NCI-H146 treated with DMSO at 0.1 percent for 48 hours (cell line): ENCODE data around the gene PDZD2.
"Not testable (repeated sequence)": the region's sequence is repeated elsewhere in the genome, so short reads cannot be mapped to it uniquely, and the experiment has no call there.

Experiments used
- DNase-seq: peaks from one replicate; lab custom pipeline; 2025; ENCODE audit not compliant: unreplicated experiment; lab: John Stamatoyannopoulos, UW

PDZD2 gene

DNA sequence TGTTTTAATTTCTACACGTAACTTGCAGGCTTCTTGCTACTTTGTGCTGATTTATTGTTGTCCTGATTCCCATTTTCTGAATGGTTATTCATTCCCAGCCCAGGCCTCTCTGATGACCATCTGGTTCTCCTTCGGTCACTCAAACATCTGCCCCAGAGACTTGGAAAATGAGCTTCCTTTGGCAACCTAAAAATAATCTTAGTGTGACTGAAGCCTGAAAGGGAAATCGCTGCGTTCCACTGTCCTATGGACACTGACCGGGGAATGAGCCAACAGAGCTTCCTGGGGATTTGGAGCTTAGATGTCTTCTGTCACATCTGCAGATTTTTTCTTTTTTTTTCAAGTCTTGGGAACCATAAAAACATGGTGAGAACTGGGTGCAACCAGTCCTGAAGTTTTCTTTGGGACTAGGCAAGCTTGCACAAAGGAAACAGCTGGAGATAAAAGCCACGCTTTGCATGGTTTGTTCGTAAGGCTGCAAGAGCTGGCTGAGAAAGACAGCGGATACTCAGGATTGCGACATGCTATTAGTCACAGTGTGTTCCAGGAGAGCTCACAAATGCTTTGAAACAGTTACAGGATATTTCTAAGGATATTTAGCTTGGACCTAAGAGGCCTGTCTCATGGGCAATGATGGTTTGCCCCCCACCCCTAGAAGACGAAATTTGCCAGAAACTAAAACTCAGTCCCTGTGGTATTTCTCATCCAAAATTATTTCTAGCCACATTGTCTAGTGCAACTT, 389.0 kb downstream of the PDZD2 start:
- no peak for DNase-seq

GRCh38 chr5:32029261-32029660, 390.3 kb downstream of the PDZD2 start:
- no peak for DNase-seq

- no peak for DNase-seq
These were observed 390.9 kb downstream of the PDZD2 start for GRCh38 chr5:32029781-32030180.

DNA sequence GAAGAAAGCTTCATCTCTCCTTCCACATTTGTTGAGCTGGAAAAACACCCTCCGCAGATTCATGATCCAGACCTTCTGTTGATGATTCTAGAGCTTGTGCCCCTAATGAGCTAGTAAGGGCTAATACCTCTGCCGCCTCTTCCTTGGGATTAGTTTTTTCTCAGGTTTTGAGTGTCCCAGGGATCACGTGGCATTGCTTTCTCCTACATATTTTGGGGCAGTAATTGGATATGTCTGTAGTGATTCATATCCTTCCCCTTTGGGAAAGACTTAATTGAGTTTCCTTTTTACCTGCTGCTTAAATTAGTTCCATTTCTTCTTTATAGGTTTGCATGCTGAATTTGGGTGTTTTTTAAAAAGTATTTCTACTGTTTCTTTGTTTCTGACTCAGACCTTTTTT, 391.3 kb downstream of the PDZD2 start:
- DNase-seq: no peak

GRCh38 chr5:32030686-32031085, 391.8 kb downstream of the PDZD2 start:
- no peak for DNase-seq

DNA sequence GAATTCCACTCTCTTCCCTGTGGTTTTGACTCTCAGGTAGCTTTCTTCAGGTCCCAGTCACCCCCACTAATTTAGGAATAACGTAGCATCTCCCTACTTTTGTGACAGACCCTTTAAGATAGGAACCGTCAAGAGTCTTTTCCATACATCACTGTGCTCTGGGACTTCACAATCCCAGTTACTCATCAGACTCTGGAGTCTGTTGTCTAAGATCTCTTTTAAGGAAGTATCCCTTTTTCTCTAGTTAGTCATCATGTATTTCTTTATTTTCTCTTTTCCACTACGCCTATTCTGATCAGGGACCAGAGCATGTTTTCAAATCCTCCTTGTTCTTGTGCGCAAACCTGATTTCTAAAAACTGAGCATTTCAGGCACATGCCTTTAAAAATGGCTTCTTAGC, 392.2 kb downstream of the PDZD2 start:
- DNase-seq: no peak

GRCh38 chr5:32038523-32038922, 399.6 kb downstream of the PDZD2 start:
- DNase-seq: no peak

GRCh38 chr5:32039133-32039532, 400.2 kb downstream of the PDZD2 start:
- DNase-seq: not testable (repeated sequence)

DNA sequence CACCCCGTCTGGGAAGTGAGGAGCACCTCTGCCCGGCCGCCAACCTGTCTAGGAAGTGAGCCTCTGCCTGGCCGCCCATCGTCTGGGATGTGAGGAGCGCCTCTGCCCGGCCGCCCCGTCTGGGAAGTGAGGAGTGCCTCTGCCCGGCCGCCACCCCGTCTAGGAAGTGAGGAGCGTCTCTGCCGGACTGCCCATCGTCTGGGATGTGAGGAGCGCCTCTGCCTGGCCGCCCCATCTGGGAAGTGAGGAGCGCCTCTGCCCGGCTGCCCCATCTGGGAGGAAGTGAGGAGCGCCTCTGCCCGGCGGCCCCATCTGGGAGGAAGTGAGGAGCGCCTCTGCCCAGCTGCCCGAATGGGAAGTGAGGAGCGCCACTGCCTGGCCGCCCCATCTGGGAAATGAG, 400.7 kb downstream of the PDZD2 start:
- DNase-seq: not testable (repeated sequence)

DNA sequence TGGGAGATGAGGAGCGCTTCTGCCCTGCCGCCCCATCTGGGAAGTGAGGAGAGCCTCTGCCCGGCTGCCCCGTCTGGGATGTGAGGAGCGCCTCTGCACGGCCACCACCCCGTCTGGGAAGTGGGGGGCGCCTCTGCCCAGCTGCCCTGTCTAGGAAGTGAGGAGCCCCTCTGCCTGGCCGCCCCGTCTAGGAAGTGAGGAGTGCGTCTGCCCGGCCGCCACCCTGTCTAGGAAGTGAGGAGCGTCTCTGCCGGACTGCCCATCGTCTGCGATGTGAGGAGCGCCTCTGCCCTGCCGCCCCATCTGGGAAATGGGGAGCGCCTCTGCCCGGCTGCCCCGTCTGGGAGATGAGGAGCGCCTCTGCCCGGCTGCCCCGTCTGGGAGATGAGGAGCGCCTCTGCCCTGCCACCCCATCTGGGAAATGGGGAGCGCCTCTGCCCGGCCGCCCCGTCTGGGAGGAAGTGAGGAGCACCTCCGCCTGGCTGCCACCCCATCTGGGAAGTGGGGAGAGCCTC, 401.3 kb downstream of the PDZD2 start:
- DNase-seq: not testable (repeated sequence)

DNA sequence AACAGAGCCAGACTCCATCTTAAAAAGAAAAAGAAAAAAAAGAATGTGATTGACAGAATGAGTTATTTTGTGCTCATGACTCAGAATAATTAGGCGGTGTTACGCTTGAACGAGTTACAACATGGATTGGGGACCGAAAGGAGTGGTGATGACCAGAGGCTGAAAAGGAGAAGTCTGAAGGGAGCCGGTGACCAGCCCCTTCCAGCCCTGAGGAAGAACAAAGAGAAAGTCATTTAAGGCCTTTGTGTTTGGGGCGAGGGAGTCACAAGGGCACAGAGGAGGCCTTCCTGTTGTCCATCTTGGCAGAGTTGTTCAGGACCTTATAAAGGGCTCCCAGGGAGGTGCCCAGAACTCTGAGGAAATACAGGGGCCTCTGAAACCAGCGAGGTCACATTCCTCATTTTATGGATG, 403.6 kb downstream of the PDZD2 start:
- no peak for DNase-seq

GRCh38 chr5:32043105-32043504, 404.2 kb downstream of the PDZD2 start:
- DNase-seq: no peak

GRCh38 chr5:32044434-32044833, 405.5 kb downstream of the PDZD2 start:
- no peak for DNase-seq

DNA sequence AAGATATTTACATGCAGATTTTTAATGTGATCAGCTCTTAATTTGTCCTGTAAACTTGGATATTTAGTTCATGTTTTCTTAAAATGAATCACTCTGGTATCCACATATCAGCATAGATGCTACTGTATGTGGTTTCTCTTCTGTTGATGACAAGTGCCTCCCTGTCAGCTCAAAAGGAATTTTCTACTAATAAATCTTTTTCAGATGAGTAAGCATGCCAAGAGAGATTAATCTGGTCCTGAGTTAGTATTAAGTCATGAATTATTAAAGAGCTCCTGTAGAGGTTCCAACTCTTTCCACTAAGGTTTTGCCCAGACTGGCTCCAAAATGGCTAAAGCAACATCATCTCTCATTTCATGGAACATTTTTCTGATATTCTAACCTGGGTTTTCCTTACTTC, 406.0 kb downstream of the PDZD2 start:
- no peak for DNase-seq

GRCh38 chr5:32047056-32047455, 408.1 kb downstream of the PDZD2 start:
- no peak for DNase-seq

- DNase-seq: no peak
These were observed 412.9 kb downstream of the PDZD2 start for GRCh38 chr5:32051796-32052195.

DNA sequence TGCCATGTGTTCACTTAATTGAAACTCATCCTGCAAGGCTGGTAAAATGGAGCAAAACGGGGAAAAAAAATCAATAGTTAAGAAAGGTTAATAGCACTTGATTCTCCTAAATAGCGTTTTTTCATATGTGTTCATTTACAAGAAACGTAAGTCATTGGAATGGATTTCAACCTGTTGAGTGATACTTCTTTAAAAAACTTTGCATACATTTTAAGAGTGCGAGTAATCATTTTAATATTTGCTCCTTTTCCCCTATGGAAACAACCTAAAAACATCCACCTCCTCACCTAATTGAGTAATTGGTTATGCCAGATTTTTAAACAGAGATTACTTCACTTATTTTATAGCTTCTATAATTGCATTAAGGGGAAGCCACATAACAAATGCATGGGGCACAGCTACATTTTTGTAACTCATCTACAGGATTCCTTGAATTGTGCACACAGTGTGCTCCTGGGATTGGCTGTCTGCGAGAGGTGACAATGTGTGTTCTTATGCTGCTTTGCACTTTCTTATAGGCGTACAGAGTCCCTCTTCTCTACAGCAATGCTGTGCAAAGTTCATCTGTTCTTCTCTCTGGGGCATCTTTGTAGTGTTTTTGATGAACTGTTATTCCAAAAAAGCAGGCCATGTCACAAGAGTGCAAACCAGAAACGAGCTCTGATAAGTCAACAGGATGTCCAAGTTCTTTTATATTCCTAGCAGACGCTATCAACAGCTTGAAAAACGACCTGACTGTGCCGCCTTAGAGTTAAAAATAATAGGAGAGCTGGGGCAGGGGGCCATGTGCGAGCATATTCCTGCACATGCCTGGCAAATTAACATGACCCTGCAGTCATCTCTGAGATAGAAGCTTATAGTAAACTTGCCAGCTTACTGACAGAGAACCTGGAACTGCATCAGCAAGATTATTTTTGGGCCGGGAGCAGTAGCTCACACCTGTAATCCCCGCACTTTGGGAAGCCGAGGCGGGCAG, 417.2 kb downstream of the PDZD2 start:
- DNase-seq: no peak

DNA sequence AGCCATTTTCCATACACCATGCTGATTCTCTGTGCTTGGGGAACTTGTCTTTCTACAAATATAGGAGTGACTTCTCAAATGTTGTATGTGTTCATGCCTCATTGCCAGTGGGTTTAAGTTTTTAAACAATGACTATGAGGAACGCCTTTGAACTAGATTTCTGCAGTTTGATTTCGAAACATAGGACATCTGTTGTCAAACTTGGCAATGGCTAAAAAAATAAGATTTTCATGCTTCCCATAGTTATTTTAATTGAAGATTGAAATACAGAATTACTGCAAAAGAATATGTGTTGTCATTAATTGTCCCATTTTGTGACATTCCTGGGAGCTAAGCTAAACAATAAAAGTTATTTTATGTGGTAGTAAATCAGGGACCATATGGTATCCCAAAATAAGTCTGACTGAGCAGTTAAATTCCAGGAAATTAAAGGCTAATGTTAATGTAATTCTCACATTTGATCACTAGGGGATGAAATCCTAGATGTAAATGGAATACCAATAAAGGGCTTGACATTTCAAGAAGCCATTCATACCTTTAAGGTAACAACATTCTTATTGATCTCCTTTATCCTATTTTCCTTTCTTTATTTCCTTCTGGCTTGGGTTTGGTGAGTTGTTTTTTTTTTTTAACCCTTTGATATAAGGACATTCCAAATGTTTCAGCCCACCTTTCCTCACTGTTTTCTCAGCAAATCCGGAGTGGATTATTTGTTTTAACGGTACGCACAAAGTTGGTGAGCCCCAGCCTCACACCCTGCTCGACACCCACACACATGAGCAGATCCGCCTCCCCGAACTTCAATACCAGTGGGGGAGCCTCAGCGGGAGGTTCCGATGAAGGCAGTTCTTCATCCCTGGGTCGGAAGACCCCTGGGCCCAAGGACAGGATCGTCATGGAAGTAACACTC, 418.5 kb downstream of the PDZD2 start:
- no peak for DNase-seq

GRCh38 chr5:32058101-32058500, 419.2 kb downstream of the PDZD2 start:
- DNase-seq: no peak

DNA sequence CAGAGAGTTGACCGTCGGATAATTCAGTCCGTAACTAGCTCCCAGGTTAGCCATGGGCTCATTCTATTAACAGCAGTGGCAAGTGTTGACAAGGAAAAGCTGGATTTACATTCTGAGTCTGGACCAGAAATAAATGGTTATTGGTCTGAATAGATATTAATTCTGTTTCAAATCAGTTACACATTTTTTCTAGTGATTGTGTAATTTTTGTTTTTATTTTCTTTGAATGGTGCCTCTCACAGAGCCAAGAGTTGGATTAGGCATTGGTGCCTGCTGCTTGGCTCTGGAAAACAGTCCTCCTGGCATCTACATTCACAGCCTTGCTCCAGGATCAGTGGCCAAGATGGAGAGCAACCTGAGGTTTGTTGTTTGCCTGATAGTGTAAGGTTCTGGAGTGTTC, 420.1 kb downstream of the PDZD2 start:
- no peak for DNase-seq
